Measurements from ENCODE around the gene DUOXA2.
"Not testable (repeated sequence)": the region's sequence is repeated elsewhere in the genome, so short reads cannot be mapped to it uniquely, and the experiment has no call there.

DUOXA2 gene

DNA sequence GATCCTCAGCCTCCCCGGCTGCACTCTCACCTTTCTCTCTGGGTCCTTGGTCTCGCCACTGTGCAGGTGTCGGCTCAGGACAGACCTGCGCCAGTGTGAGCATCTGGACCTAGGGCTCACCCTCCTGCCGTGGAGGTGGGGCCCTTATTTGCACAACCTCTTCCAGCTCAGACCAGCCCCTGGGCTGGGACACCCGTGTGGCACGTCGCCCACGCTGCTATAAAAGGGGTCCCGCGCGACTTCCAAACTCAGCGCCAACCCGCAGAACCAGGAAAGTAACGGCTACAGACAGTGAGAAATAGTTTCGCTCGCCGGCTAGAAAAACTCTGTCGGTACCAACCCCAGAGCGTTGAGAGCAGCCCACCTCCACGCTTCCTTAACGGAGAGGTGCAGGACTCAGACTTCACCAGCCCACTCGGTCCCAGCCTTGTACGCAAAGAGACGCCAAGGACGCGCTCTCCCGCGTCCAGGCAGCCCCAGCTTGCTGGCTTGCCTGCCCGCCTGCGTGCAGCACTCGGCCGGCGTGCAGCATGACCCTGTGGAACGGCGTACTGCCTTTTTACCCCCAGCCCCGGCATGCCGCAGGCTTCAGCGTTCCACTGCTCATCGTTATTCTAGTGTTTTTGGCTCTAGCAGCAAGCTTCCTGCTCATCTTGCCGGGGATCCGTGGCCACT, at the start of gene DUOXA2, which contains the start of gene DUOX2:
TSS of gene DUOXA2 (plus strand) at position 251 of the 675 bp plus-strand sequence. CDS start at position 531, 280 bp downstream.
TSS of gene DUOX2 (minus strand) at position 97 of the 675 bp plus-strand sequence. CDS start 761 bp downstream, outside the sequence.
- peaks cover 11% of the 10 kb centered on the region for H3K4me1 Mint-ChIP-seq (ENCODE audit: low read depth)
- no peak within 1 kb of the TSS for H3K27ac Mint-ChIP-seq
- no peak for DNase-seq (ENCODE audit: low spot score)
- no peaks in the 10 kb centered on the region for H3K9me3 Mint-ChIP-seq
- peaks cover 84% of the 10 kb centered on the region for H3K27me3 Mint-ChIP-seq (ENCODE audit: low read depth)
- H3K4me3 Mint-ChIP-seq, result no peak within 1 kb of the TSS
- H3K36me3 Mint-ChIP-seq (ENCODE audit: low read depth), result peaks cover 3% of the 10 kb centered on the region

DNA sequence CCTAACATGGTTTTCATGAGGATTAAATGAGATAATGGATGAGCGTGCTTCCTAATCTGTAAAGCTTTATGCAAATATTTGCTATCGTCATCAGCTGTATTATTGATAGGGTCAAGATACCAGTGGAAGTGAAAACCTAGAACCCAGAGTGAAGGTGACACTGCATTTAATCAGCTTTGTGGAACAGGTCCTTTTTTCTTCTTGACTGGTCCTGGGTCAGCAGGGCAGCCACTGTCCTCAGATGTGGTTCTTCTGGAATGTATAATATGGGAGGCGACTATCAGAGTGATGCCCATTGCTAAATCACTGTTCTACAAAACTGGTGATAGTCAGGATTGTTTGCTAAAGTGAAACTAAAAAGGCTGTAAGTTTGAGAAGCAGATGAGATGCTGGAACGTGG, 49.7 kb upstream of the DUOXA2 start:
- Mint-ChIP-seq H3K27me3 (ENCODE audit: low read depth) (no peaks in the 10 kb centered on the region), H3K27ac (no peak overlapping the region), H3K4me3 (no peak overlapping the region), H3K9me3 (no peaks in the 10 kb centered on the region), H3K4me1 (ENCODE audit: low read depth) (peaks cover 11% of the 10 kb centered on the region), H3K36me3 (ENCODE audit: low read depth) (peaks cover 8% of the 10 kb centered on the region)
- no peak for DNase-seq (ENCODE audit: low spot score)

DNA sequence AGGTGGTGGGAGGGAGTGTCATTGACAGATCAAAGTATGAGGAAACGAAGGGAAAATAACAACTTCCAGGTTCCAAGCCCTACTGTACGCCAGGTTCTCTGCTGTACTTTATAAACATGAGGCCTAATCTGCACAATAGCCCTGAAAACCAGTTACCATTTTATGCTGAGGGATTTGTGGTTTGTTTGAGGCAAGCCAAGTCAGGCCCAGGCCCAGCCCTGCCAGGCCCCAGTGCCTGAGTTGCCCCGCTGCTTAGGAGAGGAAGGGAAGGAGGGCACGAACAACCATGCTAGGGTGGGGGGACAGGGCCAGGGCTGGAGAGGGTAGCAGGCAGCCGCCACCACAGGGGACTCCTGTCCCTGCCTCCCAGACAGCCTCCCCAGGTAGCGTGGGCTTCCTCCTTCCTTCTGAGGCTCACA, 44.2 kb upstream of the DUOXA2 start:
- H3K4me1 Mint-ChIP-seq (ENCODE audit: low read depth); H3K36me3 Mint-ChIP-seq (ENCODE audit: low read depth); H3K4me3 Mint-ChIP-seq; DNase-seq (ENCODE audit: low spot score); H3K9me3 Mint-ChIP-seq; H3K27ac Mint-ChIP-seq; H3K27me3 Mint-ChIP-seq (ENCODE audit: low read depth): not testable (repeated sequence)

DNA sequence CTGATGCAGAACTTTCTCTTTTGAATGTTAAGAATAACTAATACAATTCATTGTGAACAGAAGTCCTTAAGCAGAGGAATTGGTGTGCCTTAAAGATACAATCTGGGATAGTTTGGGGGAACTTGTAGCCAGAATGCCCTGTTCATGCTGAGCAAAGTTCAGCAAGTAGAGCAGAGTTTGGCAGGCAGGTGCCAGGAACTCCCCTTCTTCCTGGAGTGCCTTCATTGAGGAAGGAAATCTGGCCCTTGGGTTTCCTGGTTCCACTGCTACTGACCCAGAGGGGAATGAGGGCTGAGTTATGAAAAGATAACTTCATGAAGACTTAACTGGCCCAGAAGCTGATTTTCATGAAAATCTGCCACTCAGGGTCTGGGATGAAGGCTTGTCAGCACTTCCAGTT, 40.5 kb upstream of the DUOXA2 start:
- DNase-seq (ENCODE audit: low spot score); H3K4me1 Mint-ChIP-seq (ENCODE audit: low read depth); H3K4me3 Mint-ChIP-seq: not testable (repeated sequence)

DNA sequence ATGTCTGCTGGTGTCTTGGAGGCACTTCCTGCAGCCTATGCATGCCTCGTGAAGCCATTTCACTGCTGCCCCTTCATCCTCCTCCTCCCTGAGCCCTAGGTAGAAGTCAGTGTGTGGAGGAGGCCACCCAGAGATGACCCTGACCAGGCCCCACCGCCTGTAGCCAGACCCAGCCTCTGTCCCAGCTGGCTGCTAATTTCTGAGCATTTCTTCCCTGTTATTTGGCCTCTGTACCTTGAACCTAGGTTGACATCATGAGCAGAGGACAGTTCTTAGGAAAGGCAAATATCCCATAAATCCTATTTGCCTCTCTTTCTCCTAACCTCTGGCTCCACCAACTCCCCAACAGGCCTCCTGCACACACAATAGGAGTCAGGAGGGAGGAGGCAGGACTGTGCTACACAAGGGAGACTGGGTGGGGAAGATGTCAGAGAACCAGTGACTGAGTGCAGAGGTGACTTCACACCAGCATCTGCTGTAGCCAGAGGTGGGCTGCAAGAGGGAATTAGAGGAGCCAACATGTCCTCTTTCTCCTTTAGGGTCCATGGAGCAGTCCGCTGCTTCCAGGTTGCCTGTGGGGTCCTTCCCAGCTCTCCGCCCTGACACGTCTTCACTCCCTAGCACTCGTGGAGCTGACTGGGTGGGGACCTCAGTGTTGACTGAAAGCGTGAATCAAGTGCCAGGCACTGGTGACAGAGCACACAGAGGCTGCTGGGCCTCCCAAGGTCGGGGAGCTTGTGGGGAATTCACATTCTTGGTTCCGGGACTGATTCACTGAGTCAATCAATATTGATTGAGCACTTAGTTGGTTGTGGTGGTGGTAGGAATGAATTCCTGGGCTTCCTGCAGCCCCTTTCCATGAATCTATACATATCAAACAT, 38.4 kb upstream of the DUOXA2 start:
- not testable (repeated sequence) for H3K36me3 Mint-ChIP-seq (ENCODE audit: low read depth); H3K27me3 Mint-ChIP-seq (ENCODE audit: low read depth); DNase-seq (ENCODE audit: low spot score); H3K27ac Mint-ChIP-seq; H3K9me3 Mint-ChIP-seq; H3K4me1 Mint-ChIP-seq (ENCODE audit: low read depth); H3K4me3 Mint-ChIP-seq

More for the DNA sequence above, 40.5 kb upstream of the DUOXA2 start:
- not testable (repeated sequence) for H3K27me3 Mint-ChIP-seq (ENCODE audit: low read depth); H3K27ac Mint-ChIP-seq; H3K36me3 Mint-ChIP-seq (ENCODE audit: low read depth); H3K9me3 Mint-ChIP-seq

DNA sequence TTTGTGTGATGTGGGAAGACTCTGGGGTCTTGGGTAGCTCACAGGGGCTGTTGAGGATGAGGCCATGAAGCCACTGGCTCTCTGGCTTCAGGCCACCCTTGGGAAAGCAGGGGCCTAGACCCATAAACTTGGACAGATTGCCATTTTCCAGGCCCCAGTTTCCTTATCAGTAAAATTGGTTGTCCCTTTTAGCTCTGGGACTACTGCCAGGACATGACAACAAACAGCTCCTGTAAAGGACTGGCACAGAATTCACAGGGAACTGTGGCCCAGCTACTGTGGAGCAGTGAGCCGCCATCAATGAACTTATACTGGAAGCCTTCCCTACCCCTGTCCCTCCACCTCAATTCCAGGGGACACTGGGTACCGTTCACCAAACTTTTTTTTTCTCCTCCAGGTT, 36.7 kb upstream of the DUOXA2 start:
- not testable (repeated sequence) for H3K4me1 Mint-ChIP-seq (ENCODE audit: low read depth); H3K36me3 Mint-ChIP-seq (ENCODE audit: low read depth); H3K4me3 Mint-ChIP-seq; DNase-seq (ENCODE audit: low spot score); H3K27ac Mint-ChIP-seq; H3K27me3 Mint-ChIP-seq (ENCODE audit: low read depth); H3K9me3 Mint-ChIP-seq

DNA sequence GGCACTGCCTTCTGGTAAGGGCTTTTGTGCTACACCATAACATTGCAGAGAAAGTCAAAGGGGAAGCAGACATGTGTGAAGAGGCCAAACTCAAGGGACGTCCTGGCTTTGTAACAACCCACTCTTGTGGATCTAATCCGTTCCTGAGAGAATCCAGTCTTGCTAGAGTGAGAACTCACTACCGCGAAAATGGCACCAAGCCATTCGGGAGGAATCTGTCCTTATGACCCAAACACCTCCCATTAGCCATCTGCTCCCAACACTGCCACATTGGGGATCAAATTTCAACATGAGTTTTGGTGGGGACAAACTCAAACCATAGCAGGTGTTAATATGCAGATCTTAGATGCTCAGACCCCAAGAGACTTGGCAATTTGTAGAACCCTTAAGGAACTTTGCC, 34.9 kb upstream of the DUOXA2 start:
- H3K9me3 Mint-ChIP-seq; H3K27ac Mint-ChIP-seq; H3K27me3 Mint-ChIP-seq (ENCODE audit: low read depth); H3K4me1 Mint-ChIP-seq (ENCODE audit: low read depth); H3K4me3 Mint-ChIP-seq; DNase-seq (ENCODE audit: low spot score); H3K36me3 Mint-ChIP-seq (ENCODE audit: low read depth): not testable (repeated sequence)

DNA sequence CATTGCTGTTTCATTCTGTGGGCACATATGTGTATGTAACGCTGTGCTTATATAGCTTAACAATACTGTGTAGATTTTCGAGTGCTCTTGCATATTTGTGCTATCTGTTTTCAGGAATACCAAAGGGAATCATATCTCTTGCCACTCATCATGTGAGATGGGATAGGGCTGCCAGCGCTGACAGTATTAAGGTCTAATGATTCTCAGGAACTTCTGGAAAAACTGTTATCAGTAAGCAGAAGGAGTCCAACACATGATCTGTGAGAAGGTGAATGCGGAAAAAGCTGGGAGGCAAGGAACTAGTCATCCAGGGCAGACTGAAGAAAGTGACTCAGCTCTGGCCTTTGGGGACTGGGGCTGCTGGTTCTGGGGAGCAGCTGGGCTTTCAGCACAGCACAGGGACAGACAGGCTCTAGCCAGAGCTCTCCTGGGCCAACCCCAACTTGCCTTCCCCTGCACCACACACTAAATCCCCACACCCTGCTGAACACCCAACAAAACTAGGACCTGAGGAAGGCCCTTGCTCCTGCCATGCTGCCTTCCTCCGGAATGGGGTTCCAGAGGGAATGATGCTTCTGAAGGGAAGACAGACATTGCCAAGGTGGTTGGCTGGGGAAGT, 34.4 kb upstream of the DUOXA2 start:
- not testable (repeated sequence) for DNase-seq (ENCODE audit: low spot score); H3K4me1 Mint-ChIP-seq (ENCODE audit: low read depth); H3K9me3 Mint-ChIP-seq; H3K27ac Mint-ChIP-seq; H3K4me3 Mint-ChIP-seq; H3K36me3 Mint-ChIP-seq (ENCODE audit: low read depth); H3K27me3 Mint-ChIP-seq (ENCODE audit: low read depth)

DNA sequence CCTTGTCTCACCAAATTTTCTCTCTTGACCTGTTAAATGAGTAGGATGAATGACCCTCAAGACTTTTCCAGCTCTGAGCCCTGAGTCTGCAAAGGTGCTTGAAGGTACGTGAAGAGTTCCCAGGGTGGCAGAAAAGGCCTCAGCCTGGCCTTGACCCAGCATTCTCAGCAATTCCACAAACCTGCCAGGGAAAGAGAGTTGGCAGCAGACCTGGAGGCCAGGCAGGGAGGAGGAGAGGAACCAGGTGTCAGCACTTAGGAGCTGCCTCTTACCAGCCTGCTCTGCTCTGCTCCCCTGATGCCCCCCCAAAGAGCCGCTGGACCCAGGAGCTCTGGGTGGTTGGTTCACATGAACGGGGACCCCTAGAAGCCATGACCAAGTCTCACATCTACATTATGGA, 33.5 kb upstream of the DUOXA2 start:
- not testable (repeated sequence) for H3K36me3 Mint-ChIP-seq (ENCODE audit: low read depth); H3K4me3 Mint-ChIP-seq; H3K27ac Mint-ChIP-seq; H3K27me3 Mint-ChIP-seq (ENCODE audit: low read depth); H3K4me1 Mint-ChIP-seq (ENCODE audit: low read depth); H3K9me3 Mint-ChIP-seq; DNase-seq (ENCODE audit: low spot score)

DNA sequence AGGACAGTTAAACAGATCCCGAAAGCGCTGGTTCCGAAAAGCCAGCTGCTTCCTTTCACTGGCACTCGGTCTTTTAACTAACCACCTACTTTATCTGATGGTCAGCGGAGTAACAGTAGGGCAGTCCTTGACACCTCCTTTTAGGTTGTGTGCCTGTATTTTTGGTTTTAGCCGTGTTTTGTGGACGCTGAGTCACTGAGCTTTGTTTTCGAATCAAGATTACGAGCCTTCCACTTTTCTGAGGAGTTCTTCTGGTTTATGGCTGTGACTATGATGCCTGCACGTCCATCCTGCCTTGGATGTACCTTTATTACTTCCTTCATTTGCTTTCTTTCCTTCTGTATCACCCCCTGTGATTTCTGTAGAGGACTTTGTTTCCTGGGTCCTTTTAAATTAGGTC, 31.7 kb upstream of the DUOXA2 start:
- H3K36me3 Mint-ChIP-seq (ENCODE audit: low read depth); H3K4me3 Mint-ChIP-seq; H3K27ac Mint-ChIP-seq; DNase-seq (ENCODE audit: low spot score); H3K4me1 Mint-ChIP-seq (ENCODE audit: low read depth); H3K27me3 Mint-ChIP-seq (ENCODE audit: low read depth); H3K9me3 Mint-ChIP-seq: not testable (repeated sequence)

DNA sequence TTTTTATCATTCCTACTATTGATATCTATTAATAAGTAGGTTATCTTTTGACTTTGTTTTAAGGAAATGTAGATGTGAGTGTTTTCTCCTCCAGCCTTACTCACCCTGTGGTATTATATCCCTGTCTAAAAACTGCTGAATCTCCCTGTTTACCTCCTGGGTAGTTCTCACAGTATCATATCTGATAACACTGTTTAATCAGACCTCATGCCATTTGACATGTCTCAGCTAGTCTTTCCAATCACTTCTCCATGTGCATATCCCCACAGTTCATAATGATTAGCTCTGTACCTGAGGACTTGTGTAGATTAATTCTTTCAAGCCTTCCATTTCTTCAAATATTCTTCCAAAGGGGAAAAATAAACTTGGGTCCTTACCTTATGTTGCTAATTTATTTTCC, 30.9 kb upstream of the DUOXA2 start:
- H3K4me3 Mint-ChIP-seq, result no peak overlapping the region
- H3K9me3 Mint-ChIP-seq, result no peaks in the 10 kb centered on the region
- H3K27me3 Mint-ChIP-seq (ENCODE audit: low read depth), result peaks cover 7% of the 10 kb centered on the region
- H3K36me3 Mint-ChIP-seq (ENCODE audit: low read depth), result no peaks in the 10 kb centered on the region
- H3K27ac Mint-ChIP-seq, result no peak overlapping the region
- no peaks in the 10 kb centered on the region for H3K4me1 Mint-ChIP-seq (ENCODE audit: low read depth)
- DNase-seq (ENCODE audit: low spot score), result no peak

DNA sequence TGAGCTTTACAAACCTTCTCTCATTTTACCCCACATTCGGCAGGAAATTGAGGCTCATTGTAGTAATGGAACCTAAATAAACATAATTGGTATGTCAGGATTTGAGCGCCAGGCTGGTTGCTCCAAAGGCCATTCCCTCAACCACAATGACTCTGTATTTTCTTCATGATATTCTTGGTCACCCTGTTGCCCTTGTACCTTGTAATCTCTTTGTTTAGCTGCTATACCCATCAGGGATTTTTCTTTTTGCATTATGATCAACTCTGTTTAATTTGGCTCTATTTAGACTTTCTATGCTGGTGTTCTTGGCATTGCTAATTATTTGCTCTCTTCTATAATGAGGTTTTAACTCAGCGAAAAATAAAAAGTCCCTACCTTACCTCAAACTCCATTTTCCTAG, 30.0 kb upstream of the DUOXA2 start:
- no peak overlapping the region for H3K27ac Mint-ChIP-seq
- DNase-seq (ENCODE audit: low spot score), result no peak

DNA sequence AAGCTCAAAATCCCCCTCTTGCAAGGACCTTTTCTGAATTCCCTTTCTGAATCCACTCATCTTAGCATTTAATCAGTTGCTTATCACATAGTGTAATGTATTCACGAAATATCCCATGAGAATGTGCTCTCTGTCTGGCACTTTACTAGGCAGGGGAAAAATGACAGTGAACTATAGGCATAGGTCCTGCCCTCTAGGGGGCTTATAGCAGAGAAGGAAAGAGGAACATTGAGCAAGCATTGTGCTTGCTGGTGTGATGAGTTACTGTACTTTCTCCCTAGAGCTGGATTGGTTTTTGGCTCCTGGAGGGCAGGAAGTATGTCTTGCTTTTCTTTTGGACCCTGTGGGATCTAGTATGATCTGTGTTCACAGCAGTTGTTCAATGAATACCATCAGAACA, 26.6 kb upstream of the DUOXA2 start:
- no peak overlapping the region for H3K4me3 Mint-ChIP-seq
- peaks cover 21% of the 10 kb centered on the region for H3K27me3 Mint-ChIP-seq (ENCODE audit: low read depth)
- H3K9me3 Mint-ChIP-seq, result no peaks in the 10 kb centered on the region
- no peaks in the 10 kb centered on the region for H3K36me3 Mint-ChIP-seq (ENCODE audit: low read depth)
- no peak for DNase-seq (ENCODE audit: low spot score)
- no peak overlapping the region for H3K27ac Mint-ChIP-seq
- H3K4me1 Mint-ChIP-seq (ENCODE audit: low read depth), result no peaks in the 10 kb centered on the region

More for the DNA sequence above, 30.0 kb upstream of the DUOXA2 start:
- Mint-ChIP-seq H3K36me3 (ENCODE audit: low read depth) (no peaks in the 10 kb centered on the region), H3K9me3 (no peaks in the 10 kb centered on the region), H3K4me1 (ENCODE audit: low read depth) (no peaks in the 10 kb centered on the region), H3K4me3 (no peak overlapping the region), H3K27me3 (ENCODE audit: low read depth) (peaks cover 9% of the 10 kb centered on the region)

Data from T-helper 2 cell treated with Interferon-gamma antibody and Interleukin-4, amounts not matched to agents 5 μg/mL and 100 μg/mL, for 36 hours (primary cell).